Ovary (tissue), 3 donors: ENCODE measurements around the gene EMD.

Experiments used
- CTCF ChIP-seq, 3 donors: fragments of 450-650 bp in 2 of 3; fragments of 200-600 bp in 1 of 3; IDR thresholded peaks; one replicate each; pipeline versions ENCODE4 v1.5.1 to v1.8.0; 2016 to 2022; ENCODE audit warnings: antibody characterized with exemption in 3 of 3, mild to moderate bottlenecking in 1 of 3
- EP300 ChIP-seq: sonication (generic); formaldehyde crosslinking; IDR thresholded peaks from one replicate; pipeline ENCODE4 v1.6.1; 2017; ENCODE audit warnings: antibody characterized with exemption
- POLR2A ChIP-seq: fragments of 450-650 bp; IDR thresholded peaks from one replicate; pipeline ENCODE4 v1.6.1; 2017; ENCODE audit warnings: antibody characterized with exemption, mild to moderate bottlenecking, moderate library complexity
- donor health status: DM: no; HTN: no; CAD: no.

- no peak for TF ChIP-seq CTCF (IDR thresholded peaks at IDR 0.05)
- TF ChIP-seq POLR2A: no peak
- no peak for TF ChIP-seq EP300
Measured at GRCh38 chrX:154357205-154357604, 21.9 kb upstream of the EMD start.
